Sigmoid colon (tissue), 4 donors: ENCODE data around the gene RDH12.

ENCODE experiments used
- EP300 ChIP-seq, 4 donors: sonication (generic); formaldehyde crosslinking; IDR thresholded peaks; one replicate each; pipeline ENCODE4 v1.6.1; 2017; ENCODE audit warnings: antibody characterized with exemption in 4 of 4
- TF ChIP-seq, protein P1 (sequence below), 4 experiments: fragments of 450-650 bp in 3 of 4; fragments of 200-600 bp in 1 of 4; IDR thresholded peaks; one replicate each; pipeline ENCODE4 v1.5.1; 2016 to 2019; ENCODE audit warnings: antibody characterized with exemption in 4 of 4, mild to moderate bottlenecking in 3 of 4, moderate library complexity in 2 of 4

- TF ChIP-seq, protein P1, sequence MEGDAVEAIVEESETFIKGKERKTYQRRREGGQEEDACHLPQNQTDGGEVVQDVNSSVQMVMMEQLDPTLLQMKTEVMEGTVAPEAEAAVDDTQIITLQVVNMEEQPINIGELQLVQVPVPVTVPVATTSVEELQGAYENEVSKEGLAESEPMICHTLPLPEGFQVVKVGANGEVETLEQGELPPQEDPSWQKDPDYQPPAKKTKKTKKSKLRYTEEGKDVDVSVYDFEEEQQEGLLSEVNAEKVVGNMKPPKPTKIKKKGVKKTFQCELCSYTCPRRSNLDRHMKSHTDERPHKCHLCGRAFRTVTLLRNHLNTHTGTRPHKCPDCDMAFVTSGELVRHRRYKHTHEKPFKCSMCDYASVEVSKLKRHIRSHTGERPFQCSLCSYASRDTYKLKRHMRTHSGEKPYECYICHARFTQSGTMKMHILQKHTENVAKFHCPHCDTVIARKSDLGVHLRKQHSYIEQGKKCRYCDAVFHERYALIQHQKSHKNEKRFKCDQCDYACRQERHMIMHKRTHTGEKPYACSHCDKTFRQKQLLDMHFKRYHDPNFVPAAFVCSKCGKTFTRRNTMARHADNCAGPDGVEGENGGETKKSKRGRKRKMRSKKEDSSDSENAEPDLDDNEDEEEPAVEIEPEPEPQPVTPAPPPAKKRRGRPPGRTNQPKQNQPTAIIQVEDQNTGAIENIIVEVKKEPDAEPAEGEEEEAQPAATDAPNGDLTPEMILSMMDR (IDR thresholded peaks at IDR 0.05), result no peak
- TF ChIP-seq EP300 (IDR thresholded peaks at IDR 0.05), result no peak
Measured at GRCh38 chr14:67773844-67774377, 72.2 kb downstream of the RDH12 start.
